GM21717 (cell line): ENCODE measurements around the gene S100A14.

Experiments used
- ATAC-seq: cut with Tn5 transposase; IDR thresholded peaks from one replicate; pipeline ENCODE4 v1.9.1; 2021; ENCODE audit warnings: mild to moderate bottlenecking, moderate library complexity; ENCODE audit not compliant: unreplicated experiment

Gene S100A14

GRCh38 chr1:153616917-153617311 is 789 bp upstream of the S100A14 start:
- no peak for ATAC-seq

GRCh38 chr1:153615406-153615805 is 719 bp downstream of the S100A14 start:
- ATAC-seq, result no peak

- ATAC-seq, result no peak
Observed at GRCh38 chr1:153614906-153615305, 1.2 kb downstream of the S100A14 start.

GRCh38 chr1:153614189-153614900 is 1.8 kb downstream of the S100A14 start:
- ATAC-seq, result no peak

GRCh38 chr1:153613406-153613805 is 2.7 kb downstream of the S100A14 start:
- ATAC-seq, result no peak

GRCh38 chr1:153612755-153613331 is 3.3 kb downstream of the S100A14 start, which contains the start of gene S100A16:
S100A16 (minus strand) TSS chr1:153613137; CDS start chr1:153608151, 4,986 bp downstream.
- ATAC-seq, result no peak

GRCh38 chr1:153612111-153612754 is 3.9 kb downstream of the S100A14 start:
- ATAC-seq, result no peak

- ATAC-seq, result no peak
Observed at GRCh38 chr1:153611356-153611755, 4.8 kb downstream of the S100A14 start.

GRCh38 chr1:153610811-153611301 is 5.3 kb downstream of the S100A14 start:
- no peak for ATAC-seq

- no peak for ATAC-seq
Observed at GRCh38 chr1:153610334-153610733, 5.8 kb downstream of the S100A14 start.

GRCh38 chr1:153609585-153609907 is 6.6 kb downstream of the S100A14 start:
- no peak for ATAC-seq

- no peak for ATAC-seq
Observed at GRCh38 chr1:153608742-153609584, 7.2 kb downstream of the S100A14 start.

- no peak for ATAC-seq
Observed at GRCh38 chr1:153608089-153608682, 7.9 kb downstream of the S100A14 start.

- ATAC-seq, result no peak
Observed at GRCh38 chr1:153607381-153607780, 8.7 kb downstream of the S100A14 start.

GRCh38 chr1:153606194-153606593 is 9.9 kb downstream of the S100A14 start:
- no peak for ATAC-seq

- no peak for ATAC-seq
Observed at GRCh38 chr1:153602749-153603148, 13.4 kb downstream of the S100A14 start.

GRCh38 chr1:153599847-153600246 is 16.3 kb downstream of the S100A14 start:
- ATAC-seq, result no peak

- peak; percentile 98 for ATAC-seq
Observed at GRCh38 chr1:153598309-153599172, 17.6 kb downstream of the S100A14 start.

- no peak for ATAC-seq
Observed at GRCh38 chr1:153597206-153597605, 18.9 kb downstream of the S100A14 start.

- ATAC-seq, result no peak
Observed at GRCh38 chr1:153592748-153593147, 23.4 kb downstream of the S100A14 start.
